Measurements from ENCODE around the gene CCDC181. TPM values are rescaled to one million over a fixed set of nuclear protein-coding genes. Genes with fewer than 3 reads are reported as not detected.
A peak's percentile ranks its signal among the peaks of the same experiment; 100 is the strongest.

Gene CCDC181
- total RNA-seq: not detected
- polyA plus RNA-seq: under 1 TPM in 1 of 3 donors, not detected in 2; 0.14 TPM
- 0 to 0.84 (median 0.36) reads per million in 6 experiments for total RNA-seq

GRCh38 chr1:169427081-169427641 is at the start of gene CCDC181:
Gene CCDC181 (minus strand): TSS chr1:169427474. CDS start chr1:169424927, 2,547 bp downstream.
- POLR2A ChIA-PET: interaction anchor here (0.7 kb wide), 1 partner anchor 59 kb away, joined by 3 read pairs; the partner anchor contains the start of gene BLZF1
- ATAC-seq (peak; percentile 96 to 98), DNase-seq (peak; percentile 36 to 82 (median 58))
- Mint-ChIP-seq H3K36me3 (peaks cover 0 to 11% (median 2%) of the 10 kb centered on the region in 3 donors), H3K9me3 (peaks cover 0 to 8% (median 4%) of the 10 kb centered on the region in 9 donors), H3K4me3 (peak within 1 kb of the TSS; percentile 81 to 99 (median 95)), H3K4me1 (peaks cover 5 to 9% (median 7%) of the 10 kb centered on the region in 4 donors), H3K27me3 (peaks cover 40 to 74% (median 52%) of the 10 kb centered on the region in 5 donors), H3K27ac (peak within 1 kb of the TSS in 9 of 10 donors; percentile 19 to 94 (median 87))

- Mint-ChIP-seq H3K4me3 (no peak overlapping the region), H3K27me3 (no peaks in the 10 kb centered on the region), H3K27ac (no peak overlapping the region), H3K4me1 (peaks cover 0 to 11% (median 3%) of the 10 kb centered on the region in 4 donors), H3K36me3 (peaks cover 0 to 17% (median 4%) of the 10 kb centered on the region in 3 donors), H3K9me3 (no peaks in the 10 kb centered on the region)
- ATAC-seq: no peak
- no peak for DNase-seq
- POLR2A ChIA-PET: no interaction called here
These were observed 48.6 kb upstream of the CCDC181 start for GRCh38 chr1:169475806-169476387.

GRCh38 chr1:169474302-169474995 is 47.2 kb upstream of the CCDC181 start:
- H3K4me1 Mint-ChIP-seq: peaks cover 0 to 2% (median under 1%) of the 10 kb centered on the region in 4 donors
- H3K9me3 Mint-ChIP-seq: no peaks in the 10 kb centered on the region
- peak overlapping the region in 1 of 10 donors; percentile 8 for H3K27ac Mint-ChIP-seq
- H3K36me3 Mint-ChIP-seq: peaks cover 0 to 17% (median 4%) of the 10 kb centered on the region in 3 donors
- H3K27me3 Mint-ChIP-seq: no peaks in the 10 kb centered on the region
- ATAC-seq (no peak), DNase-seq (no peak)
- no peak overlapping the region for H3K4me3 Mint-ChIP-seq
- POLR2A ChIA-PET: no interaction called here

- Mint-ChIP-seq H3K4me1 (no peaks in the 10 kb centered on the region), H3K27me3 (no peaks in the 10 kb centered on the region), H3K27ac (no peak overlapping the region), H3K36me3 (peaks cover 0 to 19% (median 4%) of the 10 kb centered on the region in 3 donors), H3K9me3 (no peaks in the 10 kb centered on the region), H3K4me3 (no peak overlapping the region)
- POLR2A ChIA-PET: no interaction called here
- ATAC-seq: no peak
- DNase-seq: no peak
These were observed 46.1 kb upstream of the CCDC181 start for GRCh38 chr1:169473347-169473746.

- no peak overlapping the region for H3K27ac Mint-ChIP-seq
- no peaks in the 10 kb centered on the region for H3K4me1 Mint-ChIP-seq
- peaks cover 0 to 24% (median 4%) of the 10 kb centered on the region in 3 donors for H3K36me3 Mint-ChIP-seq
- POLR2A ChIA-PET: no interaction called here
- DNase-seq (no peak), ATAC-seq (no peak)
- no peak overlapping the region for H3K4me3 Mint-ChIP-seq
- no peaks in the 10 kb centered on the region for H3K9me3 Mint-ChIP-seq
- no peaks in the 10 kb centered on the region for H3K27me3 Mint-ChIP-seq
These were observed 45.5 kb upstream of the CCDC181 start for GRCh38 chr1:169472738-169473137.

- Mint-ChIP-seq H3K36me3 (peaks cover 0 to 22% (median 0%) of the 10 kb centered on the region in 3 donors), H3K27me3 (no peaks in the 10 kb centered on the region), H3K4me1 (peaks cover 0 to 2% (median 0%) of the 10 kb centered on the region in 4 donors), H3K9me3 (no peaks in the 10 kb centered on the region), H3K27ac (peak overlapping the region in 2 of 10 donors; percentile 5 to 29), H3K4me3 (no peak overlapping the region)
- DNase-seq (no peak), ATAC-seq (no peak)
- POLR2A ChIA-PET: no interaction called here
These were observed 41.7 kb upstream of the CCDC181 start for GRCh38 chr1:169468982-169469381.

GRCh38 chr1:169466259-169467230 is 39.3 kb upstream of the CCDC181 start:
- H3K4me1 Mint-ChIP-seq: peaks cover 0 to 8% (median 3%) of the 10 kb centered on the region in 4 donors
- POLR2A ChIA-PET: no interaction called here
- DNase-seq: peak in 3 of 10 donors; percentile 5 to 19 (median 12)
- no peak overlapping the region for H3K4me3 Mint-ChIP-seq
- no peak overlapping the region for H3K27ac Mint-ChIP-seq
- peaks cover 0 to under 1% (median 0%) of the 10 kb centered on the region in 5 donors for H3K27me3 Mint-ChIP-seq
- H3K36me3 Mint-ChIP-seq: peaks cover 0 to 20% (median 0%) of the 10 kb centered on the region in 3 donors
- H3K9me3 Mint-ChIP-seq: no peaks in the 10 kb centered on the region
- no peak for ATAC-seq

GRCh38 chr1:169465281-169465680 is 38.0 kb upstream of the CCDC181 start:
- ATAC-seq (no peak), DNase-seq (no peak)
- Mint-ChIP-seq H3K9me3 (no peaks in the 10 kb centered on the region), H3K27me3 (peaks cover 0 to 12% (median under 1%) of the 10 kb centered on the region in 5 donors), H3K4me3 (no peak overlapping the region), H3K36me3 (peaks cover 0 to 20% (median 0%) of the 10 kb centered on the region in 3 donors), H3K4me1 (peaks cover 2 to 15% (median 8%) of the 10 kb centered on the region in 4 donors), H3K27ac (no peak overlapping the region)
- POLR2A ChIA-PET: no interaction called here

GRCh38 chr1:169462385-169462784 is 35.1 kb upstream of the CCDC181 start:
- DNase-seq: no peak
- H3K27me3 Mint-ChIP-seq: peaks cover 0 to 12% (median 3%) of the 10 kb centered on the region in 5 donors
- H3K36me3 Mint-ChIP-seq: peaks cover 0 to 10% (median under 1%) of the 10 kb centered on the region in 3 donors

GRCh38 chr1:169461390-169462000 is 34.2 kb upstream of the CCDC181 start:
- peak overlapping the region in 5 of 10 donors; percentile 2 to 73 (median 8) for H3K4me3 Mint-ChIP-seq
- peaks cover 5 to 7% (median 6%) of the 10 kb centered on the region in 3 donors for H3K36me3 Mint-ChIP-seq
- H3K27me3 Mint-ChIP-seq: peaks cover 5 to 12% (median 7%) of the 10 kb centered on the region in 5 donors
- DNase-seq (no peak), ATAC-seq (no peak)
- H3K4me1 Mint-ChIP-seq: peaks cover 4 to 20% (median 15%) of the 10 kb centered on the region in 4 donors
- H3K9me3 Mint-ChIP-seq: peaks cover 4 to 11% (median 8%) of the 10 kb centered on the region in 9 donors
- H3K27ac Mint-ChIP-seq: peak overlapping the region in 1 of 10 donors; percentile 13
- POLR2A ChIA-PET: no interaction called here

More at GRCh38 chr1:169462385-169462784, 35.1 kb upstream of the CCDC181 start:
- peaks cover 4 to 20% (median 15%) of the 10 kb centered on the region in 4 donors for H3K4me1 Mint-ChIP-seq
- POLR2A ChIA-PET: no interaction called here
- no peak for ATAC-seq
- H3K9me3 Mint-ChIP-seq: peaks cover 0 to 3% (median under 1%) of the 10 kb centered on the region in 9 donors
- no peak overlapping the region for H3K27ac Mint-ChIP-seq
- H3K4me3 Mint-ChIP-seq: no peak overlapping the region

GRCh38 chr1:169460191-169460833 is 33.0 kb upstream of the CCDC181 start:
- Mint-ChIP-seq H3K36me3 (peaks cover 0 to 7% (median 6%) of the 10 kb centered on the region in 3 donors), H3K27ac (peak overlapping the region in 6 of 10 donors; percentile 14 to 75 (median 48)), H3K9me3 (peaks cover 4 to 12% (median 11%) of the 10 kb centered on the region in 9 donors), H3K4me3 (peak overlapping the region; percentile 68 to 77 (median 73)), H3K4me1 (peaks cover 4 to 25% (median 18%) of the 10 kb centered on the region in 4 donors), H3K27me3 (peaks cover 7 to 13% (median 10%) of the 10 kb centered on the region in 5 donors)
- DNase-seq: peak in 4 of 10 donors; percentile 4 to 20 (median 12)
- POLR2A ChIA-PET: no interaction called here
- ATAC-seq: peak; percentile 59 to 70
